Panc1 (cell line): ENCODE measurements around the gene B3GLCT. TPM values are rescaled to one million over a fixed set of nuclear protein-coding genes. Genes with fewer than 3 reads are reported as not detected.

Experiments
- ATAC-seq: fragments of 200-7000 bp; cut with Tn5 transposase; 2 replicates; pipeline ENCODE4 v1.9.1; 2020; ENCODE audit warnings: mild to moderate bottlenecking, moderate library complexity
- BruUV-seq: library from RNA; stranded (reverse); fragments of 400-500 nt; replicated peaks from 2 replicates; lab custom pipeline; 2021; lab: Mats Ljungman, UMichigan
- CTCF ChIA-PET: fragments of 300-600 bp; sonication (Branson Sonifier 250); formaldehyde crosslinking; loops from one replicate; lab custom pipeline; 2022; ENCODE audit warnings: antibody characterized with exemption; lab: Charles Lee
- POLR2A ChIA-PET: fragments of 300-600 bp; sonication (Branson Sonifier 250); formaldehyde crosslinking; loops from one replicate; lab custom pipeline; 2022; ENCODE audit warnings: antibody characterized with exemption; lab: Charles Lee
- DNase-seq: peaks from one replicate; pipeline ENCODE4 v3.0.0-alpha.2; 2010; ENCODE audit warnings: low read depth, low spot score
- H3K27ac ChIP-seq: 2 replicates; pipeline ENCODE4 v1.5.1; 2011; ENCODE audit warnings: mild to moderate bottlenecking, low read length, inconsistent platforms
- H3K27me3 ChIP-seq: fragments of 200-500 bp; sonication (Bioruptor generic); 2 replicates; pipeline ENCODE4 v1.6.0; 2014; ENCODE audit warnings: low read length, inconsistent platforms; ENCODE audit not compliant: control insufficient read depth, insufficient read depth
- H3K36me3 ChIP-seq: fragments of 200-500 bp; sonication (Bioruptor generic); 2 replicates; pipeline ENCODE4 v1.5.1; 2014; ENCODE audit warnings: inconsistent platforms, mild to moderate bottlenecking, low read length, moderate library complexity; ENCODE audit not compliant: control insufficient read depth, insufficient read depth
- H3K4me1 ChIP-seq: 2 replicates; pipeline ENCODE4 v1.5.1; 2011; ENCODE audit warnings: inconsistent platforms, mild to moderate bottlenecking, low read length, moderate library complexity; ENCODE audit not compliant: control insufficient read depth, insufficient read depth
- H3K4me3 ChIP-seq, 2 experiments: 2 replicates each; pipeline ENCODE4 v1.5.1; 2011 to 2012; ENCODE audit warnings: low read depth in 2 of 2, low read length in 2 of 2, mild to moderate bottlenecking in 2 of 2, inconsistent platforms in 1 of 2, moderate library complexity in 1 of 2
- H3K9me3 ChIP-seq: fragments of 200-500 bp; sonication (Bioruptor generic); 2 replicates; pipeline ENCODE4 v1.5.1; 2014; ENCODE audit warnings: low read depth, mild to moderate bottlenecking, inconsistent platforms, low read length, moderate library complexity; ENCODE audit not compliant: control insufficient read depth, insufficient read depth
- POLR2AphosphoS5 ChIP-seq: IDR thresholded peaks from 2 replicates; pipeline ENCODE4 v1.6.1; 2012; ENCODE audit warnings: mild to moderate bottlenecking, low read depth, low read length, moderate library complexity
- SIN3A ChIP-seq: IDR thresholded peaks from 2 replicates; pipeline ENCODE4 v1.6.1; 2012; ENCODE audit warnings: low read depth, mild to moderate bottlenecking, low read length, moderate library complexity, borderline replicate concordance; ENCODE audit not compliant: insufficient read depth
- TCF7L2 ChIP-seq: IDR thresholded peaks from 2 replicates; pipeline ENCODE4 v1.6.1; 2011; ENCODE audit warnings: mild to moderate bottlenecking, low read depth, low read length, inconsistent platforms
- in situ Hi-C: cut with HindIII; loops from 2 replicates; pipeline ENCODE4 v1.10.0; 2016; ENCODE audit warnings: low sequenced_read_pairs, low pct_unique_long_range_greater_than_20kb
- intact Hi-C: fragments of 100-400 bp; cut with micrococcal nuclease; formaldehyde crosslinking; loops from one replicate; pipeline ENCODE4 v1.10.0; 2022; ENCODE audit not compliant: unreplicated experiment
- total RNA-seq: library from RNA; stranded (reverse); gene quantifications from one replicate; pipeline ENCODE4 v1.2.1, GENCODE V29; 2021; ENCODE audit not compliant: unreplicated experiment
- TF ChIP-seq, protein P1 (sequence below): fragments of 450-650 bp; IDR thresholded peaks from 2 replicates; pipeline ENCODE4 v1.5.1; 2017; ENCODE audit warnings: mild to moderate bottlenecking
- TF ChIP-seq, protein P2 (sequence below), 2 experiments: IDR thresholded peaks; 2 replicates each; pipeline ENCODE4 v1.6.1; 2011 to 2012; ENCODE audit warnings: low read depth in 2 of 2, control low read depth in 1 of 2, low read length in 1 of 2, mild to moderate bottlenecking in 1 of 2, moderate library complexity in 1 of 2; ENCODE audit not compliant: insufficient read depth in 1 of 2

Gene B3GLCT
- total RNA-seq, 1 experiment from 2014 or later: 16.5 TPM

DNA sequence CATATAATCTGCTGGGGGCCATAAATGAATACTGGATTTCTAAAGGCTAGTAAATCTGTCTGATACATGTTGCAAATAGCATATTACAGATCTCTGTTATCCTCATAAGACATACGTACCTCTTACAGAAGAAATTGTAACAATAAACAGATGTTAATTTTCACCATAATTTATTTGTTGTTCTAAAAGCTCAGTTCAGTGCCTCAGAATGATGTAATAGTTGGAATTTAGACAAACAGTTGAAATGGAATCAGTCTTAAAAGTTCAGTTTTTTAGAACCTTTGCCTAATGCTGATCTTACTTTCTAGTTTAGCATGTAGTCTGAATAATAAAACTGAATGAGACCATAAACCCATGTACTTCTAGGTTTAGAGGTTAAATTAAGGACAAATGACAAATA lies 43.1 kb downstream of the B3GLCT start:
- in situ Hi-C loops: no loop called here

DNA sequence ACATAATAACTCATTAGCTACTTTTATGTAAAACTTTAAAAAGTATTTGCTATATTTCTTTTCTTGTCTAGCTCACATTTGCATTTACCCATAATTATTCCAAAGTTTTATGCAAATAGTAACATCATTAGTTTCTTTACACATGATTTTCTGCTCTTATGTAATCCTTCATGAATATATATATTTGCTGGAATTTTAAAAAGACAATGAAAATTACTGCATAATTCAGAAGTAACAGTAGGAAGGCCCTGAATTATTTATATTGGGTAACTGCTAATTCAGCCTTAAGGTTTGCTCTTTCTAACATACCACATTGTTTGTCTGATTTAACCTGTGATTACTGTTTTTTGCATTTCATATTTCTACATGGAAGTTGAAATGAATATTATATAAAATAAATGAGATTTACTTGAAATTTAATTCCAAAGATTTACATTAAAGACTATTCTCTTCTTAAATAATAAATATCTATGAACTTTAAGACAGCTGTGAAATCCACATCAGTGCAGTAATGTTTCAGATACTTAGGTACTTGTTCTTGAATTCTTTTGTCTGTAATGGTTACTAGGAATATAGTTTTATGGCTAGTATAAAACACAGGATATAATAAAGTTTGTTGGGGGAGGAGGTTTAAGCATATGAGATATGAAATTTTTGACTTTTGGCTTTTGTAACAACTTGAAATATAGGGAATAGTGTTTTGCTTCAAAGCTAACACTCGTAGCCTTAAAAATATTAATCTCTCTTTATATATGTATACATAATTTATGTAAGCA lies 46.0 kb downstream of the B3GLCT start:
- intact Hi-C loops: no loop called here
- in situ Hi-C loops: no loop called here
- no peaks in the 10 kb centered on the region for H3K4me1 ChIP-seq
- H3K27ac ChIP-seq: no peak overlapping the region
- ATAC-seq (no peak), DNase-seq (no peak)
- no TSS peak for BruUV-seq
- H3K4me3 ChIP-seq: no peak overlapping the region
- H3K27me3 ChIP-seq: no peaks in the 10 kb centered on the region
- no peaks in the 10 kb centered on the region for H3K9me3 ChIP-seq
- H3K36me3 ChIP-seq: no peaks in the 10 kb centered on the region
- no peak for TF ChIP-seq SIN3A
- TF ChIP-seq, protein P1, sequence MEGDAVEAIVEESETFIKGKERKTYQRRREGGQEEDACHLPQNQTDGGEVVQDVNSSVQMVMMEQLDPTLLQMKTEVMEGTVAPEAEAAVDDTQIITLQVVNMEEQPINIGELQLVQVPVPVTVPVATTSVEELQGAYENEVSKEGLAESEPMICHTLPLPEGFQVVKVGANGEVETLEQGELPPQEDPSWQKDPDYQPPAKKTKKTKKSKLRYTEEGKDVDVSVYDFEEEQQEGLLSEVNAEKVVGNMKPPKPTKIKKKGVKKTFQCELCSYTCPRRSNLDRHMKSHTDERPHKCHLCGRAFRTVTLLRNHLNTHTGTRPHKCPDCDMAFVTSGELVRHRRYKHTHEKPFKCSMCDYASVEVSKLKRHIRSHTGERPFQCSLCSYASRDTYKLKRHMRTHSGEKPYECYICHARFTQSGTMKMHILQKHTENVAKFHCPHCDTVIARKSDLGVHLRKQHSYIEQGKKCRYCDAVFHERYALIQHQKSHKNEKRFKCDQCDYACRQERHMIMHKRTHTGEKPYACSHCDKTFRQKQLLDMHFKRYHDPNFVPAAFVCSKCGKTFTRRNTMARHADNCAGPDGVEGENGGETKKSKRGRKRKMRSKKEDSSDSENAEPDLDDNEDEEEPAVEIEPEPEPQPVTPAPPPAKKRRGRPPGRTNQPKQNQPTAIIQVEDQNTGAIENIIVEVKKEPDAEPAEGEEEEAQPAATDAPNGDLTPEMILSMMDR: no peak
- TF ChIP-seq POLR2AphosphoS5: no peak
- TF ChIP-seq, protein P2, sequence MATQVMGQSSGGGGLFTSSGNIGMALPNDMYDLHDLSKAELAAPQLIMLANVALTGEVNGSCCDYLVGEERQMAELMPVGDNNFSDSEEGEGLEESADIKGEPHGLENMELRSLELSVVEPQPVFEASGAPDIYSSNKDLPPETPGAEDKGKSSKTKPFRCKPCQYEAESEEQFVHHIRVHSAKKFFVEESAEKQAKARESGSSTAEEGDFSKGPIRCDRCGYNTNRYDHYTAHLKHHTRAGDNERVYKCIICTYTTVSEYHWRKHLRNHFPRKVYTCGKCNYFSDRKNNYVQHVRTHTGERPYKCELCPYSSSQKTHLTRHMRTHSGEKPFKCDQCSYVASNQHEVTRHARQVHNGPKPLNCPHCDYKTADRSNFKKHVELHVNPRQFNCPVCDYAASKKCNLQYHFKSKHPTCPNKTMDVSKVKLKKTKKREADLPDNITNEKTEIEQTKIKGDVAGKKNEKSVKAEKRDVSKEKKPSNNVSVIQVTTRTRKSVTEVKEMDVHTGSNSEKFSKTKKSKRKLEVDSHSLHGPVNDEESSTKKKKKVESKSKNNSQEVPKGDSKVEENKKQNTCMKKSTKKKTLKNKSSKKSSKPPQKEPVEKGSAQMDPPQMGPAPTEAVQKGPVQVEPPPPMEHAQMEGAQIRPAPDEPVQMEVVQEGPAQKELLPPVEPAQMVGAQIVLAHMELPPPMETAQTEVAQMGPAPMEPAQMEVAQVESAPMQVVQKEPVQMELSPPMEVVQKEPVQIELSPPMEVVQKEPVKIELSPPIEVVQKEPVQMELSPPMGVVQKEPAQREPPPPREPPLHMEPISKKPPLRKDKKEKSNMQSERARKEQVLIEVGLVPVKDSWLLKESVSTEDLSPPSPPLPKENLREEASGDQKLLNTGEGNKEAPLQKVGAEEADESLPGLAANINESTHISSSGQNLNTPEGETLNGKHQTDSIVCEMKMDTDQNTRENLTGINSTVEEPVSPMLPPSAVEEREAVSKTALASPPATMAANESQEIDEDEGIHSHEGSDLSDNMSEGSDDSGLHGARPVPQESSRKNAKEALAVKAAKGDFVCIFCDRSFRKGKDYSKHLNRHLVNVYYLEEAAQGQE (IDR thresholded peaks at IDR 0.05; ENCODE audit: insufficient read depth in 1 of 2, low read depth in 2 of 2, low read length in 1 of 2): no peak
- no peak for TF ChIP-seq TCF7L2
- ChIA-PET POLR2A (no interaction called here), CTCF (no interaction called here)

More for the DNA sequence above, 43.1 kb downstream of the B3GLCT start:
- ATAC-seq: no peak
- no peaks in the 10 kb centered on the region for H3K4me1 ChIP-seq
- TF ChIP-seq POLR2AphosphoS5: no peak
- TF ChIP-seq SIN3A: no peak
- TF ChIP-seq, protein P2 (IDR thresholded peaks at IDR 0.05; ENCODE audit: insufficient read depth in 1 of 2, low read depth in 2 of 2, low read length in 1 of 2): no peak
- TF ChIP-seq TCF7L2: no peak
- TF ChIP-seq, protein P1: no peak
- intact Hi-C loops: no loop called here
- BruUV-seq: no TSS peak
- CTCF ChIA-PET: no interaction called here
- H3K9me3 ChIP-seq: no peaks in the 10 kb centered on the region
- H3K27ac ChIP-seq: no peak overlapping the region
- no peaks in the 10 kb centered on the region for H3K27me3 ChIP-seq
- no peak for DNase-seq
- no peak overlapping the region for H3K4me3 ChIP-seq
- POLR2A ChIA-PET: no interaction called here
- H3K36me3 ChIP-seq: no peaks in the 10 kb centered on the region
